ENCODE measurements around the gene PDK2. TPM values are rescaled to one million over a fixed set of nuclear protein-coding genes. Genes with fewer than 3 reads are reported as not detected.

The PDK2 gene
- total RNA-seq, 1 experiment from 2014 or later, result 31.9 TPM

GRCh38 chr17:50099003-50099402, 3.9 kb downstream of the PDK2 start:
- ATAC-seq (no peak), DNase-seq (no peak)
- Histone ChIP-seq H3K27ac (ENCODE audit: low read length) (no peak overlapping the region), H3K9me2 (replicated peaks; ENCODE audit: low read length) (no peaks in the 10 kb centered on the region), H3K9ac (ENCODE audit: low read length) (no peak overlapping the region), H3F3A (ENCODE audit: low read length, unreplicated experiment) (peaks cover 3% of the 10 kb centered on the region), H3K27me3 (ENCODE audit: low read length) (no peaks in the 10 kb centered on the region), H3K36me3 (ENCODE audit: low read depth, low read length) (no peaks in the 10 kb centered on the region; the same call in 1 of the 2 replicates), H3K4me2 (ENCODE audit: low read length) (no peak overlapping the region), H4K20me1 (ENCODE audit: low read length) (no peaks in the 10 kb centered on the region), H3K79me2 (ENCODE audit: low read length) (peaks cover 9% of the 10 kb centered on the region), H3K9me3 (ENCODE audit: low read length) (no peaks in the 10 kb centered on the region), H2AFZ (ENCODE audit: low read length) (no peak overlapping the region), H3K4me3 (ENCODE audit: low read length) (no peak overlapping the region), H3K4me1 (ENCODE audit: insufficient read depth, low read length) (peaks cover 19% of the 10 kb centered on the region)
- BruUV-seq (replicated peaks), result no TSS peak
- intact Hi-C loops (cut with micrococcal nuclease), result no loop called here
- ChIA-PET POLR2A (ENCODE audit: unreplicated experiment) (no interaction called here), CTCF (no interaction called here)
- TF ChIP-seq EZH2 (IDR thresholded peaks at IDR 0.05; ENCODE audit: low read length, unreplicated experiment) (no peak), CTCF (conservative IDR thresholded peaks at IDR 0.05; ENCODE audit: low read depth, low read length) (no peak), EZH2phosphoT487 (IDR thresholded peaks at IDR 0.05; ENCODE audit: borderline replicate concordance, low read length) (no peak)

GRCh38 chr17:50100480-50100883, 5.3 kb downstream of the PDK2 start:
- no peak overlapping the region for H3K9ac ChIP-seq (ENCODE audit: low read length)
- H3K9me2 ChIP-seq (replicated peaks; ENCODE audit: low read length), result no peaks in the 10 kb centered on the region
- H3K36me3 ChIP-seq (ENCODE audit: low read depth, low read length), result no peaks in the 10 kb centered on the region; the same call in 1 of the 2 replicates
- no peak overlapping the region for H3K4me2 ChIP-seq (ENCODE audit: low read length)
- H3K4me3 ChIP-seq (ENCODE audit: low read length), result no peak overlapping the region
- peaks cover 7% of the 10 kb centered on the region for H3K79me2 ChIP-seq (ENCODE audit: low read length)
- no peaks in the 10 kb centered on the region for H3K27me3 ChIP-seq (ENCODE audit: low read length)
- intact Hi-C loops (cut with micrococcal nuclease), result no loop called here
- DNase-seq (no peak), ATAC-seq (no peak)
- peaks cover 13% of the 10 kb centered on the region; the same call in 1 of the 2 replicates for H3K4me1 ChIP-seq (ENCODE audit: insufficient read depth, low read length)
- no peaks in the 10 kb centered on the region for H4K20me1 ChIP-seq (ENCODE audit: low read length)
- no peak overlapping the region for H3K27ac ChIP-seq (ENCODE audit: low read length)
- BruUV-seq (replicated peaks), result no TSS peak
- H3K9me3 ChIP-seq (ENCODE audit: low read length), result no peaks in the 10 kb centered on the region
- ChIA-PET CTCF (no interaction called here), POLR2A (ENCODE audit: unreplicated experiment) (no interaction called here)
- TF ChIP-seq EZH2 (IDR thresholded peaks at IDR 0.05; ENCODE audit: low read length, unreplicated experiment), result no peak
- TF ChIP-seq EZH2phosphoT487 (IDR thresholded peaks at IDR 0.05; ENCODE audit: borderline replicate concordance, low read length), result no peak
- TF ChIP-seq CTCF (conservative IDR thresholded peaks at IDR 0.05; ENCODE audit: low read depth, low read length), result no peak
- H2AFZ ChIP-seq (ENCODE audit: low read length), result no peak overlapping the region
- H3F3A ChIP-seq (ENCODE audit: low read length, unreplicated experiment), result no peaks in the 10 kb centered on the region

- intact Hi-C loops (cut with micrococcal nuclease), result no loop called here
- DNase-seq (no peak), ATAC-seq (no peak; the same call in 1 of the 2 replicates)
- H3K4me2 ChIP-seq (ENCODE audit: low read length), result no peak overlapping the region
- CTCF ChIA-PET, result no interaction called here
- H3K9me3 ChIP-seq (ENCODE audit: low read length), result no peaks in the 10 kb centered on the region
- H4K20me1 ChIP-seq (ENCODE audit: low read length), result no peaks in the 10 kb centered on the region
- no peaks in the 10 kb centered on the region for H3F3A ChIP-seq (ENCODE audit: low read length, unreplicated experiment)
- BruUV-seq (replicated peaks), result no TSS peak
- H3K79me2 ChIP-seq (ENCODE audit: low read length), result peaks cover 3% of the 10 kb centered on the region; the same call in 1 of the 2 replicates
- H3K4me3 ChIP-seq (ENCODE audit: low read length), result no peak overlapping the region
- no peak overlapping the region for H2AFZ ChIP-seq (ENCODE audit: low read length)
- H3K4me1 ChIP-seq (ENCODE audit: insufficient read depth, low read length), result peaks cover 8% of the 10 kb centered on the region; the same call in 1 of the 2 replicates
- no peaks in the 10 kb centered on the region; the same call in 1 of the 2 replicates for H3K36me3 ChIP-seq (ENCODE audit: low read depth, low read length)
- H3K9ac ChIP-seq (ENCODE audit: low read length), result no peak overlapping the region
- no peaks in the 10 kb centered on the region for H3K9me2 ChIP-seq (replicated peaks; ENCODE audit: low read length)
- no peaks in the 10 kb centered on the region for H3K27me3 ChIP-seq (ENCODE audit: low read length)
- TF ChIP-seq EZH2phosphoT487 (IDR thresholded peaks at IDR 0.05; ENCODE audit: borderline replicate concordance, low read length) (no peak), CTCF (conservative IDR thresholded peaks at IDR 0.05; ENCODE audit: low read depth, low read length) (no peak), EZH2 (IDR thresholded peaks at IDR 0.05; ENCODE audit: low read length, unreplicated experiment) (no peak)
- H3K27ac ChIP-seq (ENCODE audit: low read length), result no peak overlapping the region
- POLR2A ChIA-PET (ENCODE audit: unreplicated experiment), result no interaction called here
Measured at GRCh38 chr17:50100921-50101345, 5.8 kb downstream of the PDK2 start.
